ENCODE measurements around the gene ZNF790.

Gene ZNF790

GRCh38 chr19:36847968-36848367 lies 9.8 kb upstream of the ZNF790 start:
- Histone ChIP-seq H3K27ac (no peak overlapping the region), H3K4me3 (no peak overlapping the region)
- TF ChIP-seq CTCF (IDR thresholded peaks at IDR 0.05): no peak
- DNase-seq (ENCODE audit: low spot score): no peak

GRCh38 chr19:36838784-36839324 lies 667 bp upstream of the ZNF790 start:
- no peak for DNase-seq (ENCODE audit: low spot score)
- Histone ChIP-seq H3K27ac (peak overlapping the region; percentile 84 to 93), H3K4me3 (peak overlapping the region; percentile 87)
- TF ChIP-seq CTCF (IDR thresholded peaks at IDR 0.05): no peak

DNA sequence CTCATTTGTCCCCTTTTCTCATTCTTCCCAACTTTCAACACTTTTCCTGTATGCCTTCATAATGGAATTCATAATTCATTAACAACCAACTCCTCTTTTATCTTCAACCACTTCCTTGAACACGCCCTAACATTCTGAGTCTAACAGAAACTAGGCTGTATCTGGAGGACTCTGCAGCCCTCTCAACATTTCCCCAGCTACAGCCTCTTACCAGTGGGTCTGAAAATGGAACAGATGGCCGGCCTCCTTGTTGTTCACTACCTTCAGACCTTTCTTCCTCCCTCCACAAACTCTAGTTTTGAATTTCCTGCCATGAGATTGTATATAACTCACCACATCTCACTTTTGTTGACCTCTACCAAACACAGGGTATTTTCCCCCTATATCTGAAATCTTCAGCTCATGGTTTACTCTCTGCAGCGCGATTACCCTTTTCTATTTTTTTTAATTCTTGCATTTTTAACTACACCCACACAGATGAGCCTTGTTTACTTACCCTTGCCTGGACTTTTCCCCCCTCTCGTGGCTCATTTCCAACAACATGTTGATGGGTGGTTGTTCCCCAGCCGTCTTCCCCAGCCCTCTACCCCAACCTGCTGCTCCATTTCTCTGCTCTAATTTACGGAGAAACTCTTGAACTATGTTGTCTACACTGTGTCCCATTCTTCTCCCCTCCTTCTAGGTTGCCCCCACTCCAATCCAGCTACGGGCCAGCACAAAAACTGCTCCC lies 846 bp downstream of the ZNF790 start:
- peak overlapping the region; percentile 84 to 93 for H3K27ac ChIP-seq
- no peak for DNase-seq (ENCODE audit: low spot score)
- TF ChIP-seq CTCF (IDR thresholded peaks at IDR 0.05): no peak
- H3K4me3 ChIP-seq: peak overlapping the region; percentile 87

DNA sequence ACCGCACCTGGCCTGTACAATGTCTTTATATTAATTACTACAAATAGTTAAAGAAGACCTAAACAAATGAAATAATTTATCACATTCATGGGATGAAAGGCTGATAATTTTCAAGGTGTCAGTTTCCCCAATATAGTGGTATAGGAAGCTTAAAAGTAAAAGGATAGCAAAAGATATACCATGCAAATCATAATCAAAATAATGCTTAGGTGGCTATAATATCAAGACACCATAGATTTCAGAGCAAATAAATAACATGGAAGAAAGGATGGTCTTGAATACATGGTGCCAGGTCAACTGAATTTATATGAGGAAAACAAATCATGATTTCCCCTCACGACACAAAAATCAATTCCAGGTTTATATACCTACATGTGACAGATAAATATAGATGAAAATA lies 4.8 kb downstream of the ZNF790 start:
- DNase-seq (ENCODE audit: low spot score): no peak
- H3K27ac ChIP-seq: no peak overlapping the region
- no peak for TF ChIP-seq CTCF (IDR thresholded peaks at IDR 0.05)
- no peak overlapping the region for H3K4me3 ChIP-seq

- TF ChIP-seq CTCF (IDR thresholded peaks at IDR 0.05): no peak
Measured at GRCh38 chr19:36821758-36822157, 16.4 kb downstream of the ZNF790 start.

GRCh38 chr19:36819130-36819630 lies 19.0 kb downstream of the ZNF790 start:
- no peak for TF ChIP-seq CTCF (IDR thresholded peaks at IDR 0.05)
- H3K4me3 ChIP-seq: peak overlapping the region; percentile 21
- no peak overlapping the region for H3K27ac ChIP-seq
- DNase-seq (ENCODE audit: low spot score): no peak

More at GRCh38 chr19:36821758-36822157, 16.4 kb downstream of the ZNF790 start:
- no peak for DNase-seq (ENCODE audit: low spot score)
- Histone ChIP-seq H3K27ac (no peak overlapping the region), H3K4me3 (peak overlapping the region; percentile 28)

DNA sequence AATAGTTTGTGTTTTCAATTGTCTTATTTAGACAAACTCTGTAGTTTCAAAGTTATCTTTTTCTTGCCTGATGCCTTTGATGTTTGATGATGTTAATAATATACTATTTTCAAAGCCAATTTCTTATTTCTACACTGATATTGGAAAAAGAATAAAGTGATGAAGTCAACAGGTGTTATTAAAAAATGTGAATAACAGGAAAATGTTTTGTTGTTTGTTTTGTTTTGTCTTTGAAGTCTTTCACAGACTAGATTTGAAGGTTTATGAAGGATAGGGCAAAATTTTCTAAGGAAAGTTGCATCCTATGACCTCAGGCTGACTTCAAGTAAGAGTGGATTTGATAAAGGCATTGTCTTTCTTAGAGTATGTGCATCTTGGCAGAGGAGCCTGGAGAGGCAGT lies 31.2 kb downstream of the ZNF790 start:
- no peak for DNase-seq (ENCODE audit: low spot score)
- no peak overlapping the region for H3K27ac ChIP-seq
- no peak overlapping the region for H3K4me3 ChIP-seq
- no peak for TF ChIP-seq CTCF (IDR thresholded peaks at IDR 0.05)

Measured in coronary artery (tissue), 2 donors.